Astrocyte (in vitro differentiated cells and primary cell): Measurements from ENCODE around the gene ZNF438.

Experiments
- EZH2 ChIP-seq: IDR thresholded peaks from 2 replicates; pipeline ENCODE4 v1.6.1; 2012; ENCODE audit warnings: mild to moderate bottlenecking, low read length, inconsistent platforms; ENCODE audit not compliant: insufficient read depth
- TF ChIP-seq, protein P1 (sequence below): IDR thresholded peaks from 2 replicates; pipeline ENCODE4 v1.5.1; 2011; ENCODE audit warnings: low read depth, mild to moderate bottlenecking, inconsistent platforms, low read length, moderate library complexity; ENCODE audit not compliant: insufficient read depth

- TF ChIP-seq, protein P1, sequence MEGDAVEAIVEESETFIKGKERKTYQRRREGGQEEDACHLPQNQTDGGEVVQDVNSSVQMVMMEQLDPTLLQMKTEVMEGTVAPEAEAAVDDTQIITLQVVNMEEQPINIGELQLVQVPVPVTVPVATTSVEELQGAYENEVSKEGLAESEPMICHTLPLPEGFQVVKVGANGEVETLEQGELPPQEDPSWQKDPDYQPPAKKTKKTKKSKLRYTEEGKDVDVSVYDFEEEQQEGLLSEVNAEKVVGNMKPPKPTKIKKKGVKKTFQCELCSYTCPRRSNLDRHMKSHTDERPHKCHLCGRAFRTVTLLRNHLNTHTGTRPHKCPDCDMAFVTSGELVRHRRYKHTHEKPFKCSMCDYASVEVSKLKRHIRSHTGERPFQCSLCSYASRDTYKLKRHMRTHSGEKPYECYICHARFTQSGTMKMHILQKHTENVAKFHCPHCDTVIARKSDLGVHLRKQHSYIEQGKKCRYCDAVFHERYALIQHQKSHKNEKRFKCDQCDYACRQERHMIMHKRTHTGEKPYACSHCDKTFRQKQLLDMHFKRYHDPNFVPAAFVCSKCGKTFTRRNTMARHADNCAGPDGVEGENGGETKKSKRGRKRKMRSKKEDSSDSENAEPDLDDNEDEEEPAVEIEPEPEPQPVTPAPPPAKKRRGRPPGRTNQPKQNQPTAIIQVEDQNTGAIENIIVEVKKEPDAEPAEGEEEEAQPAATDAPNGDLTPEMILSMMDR: no peak
- TF ChIP-seq EZH2: no peak
These were observed 197.5 kb downstream of the ZNF438 start for GRCh38 chr10:30834153-30834552.
